Left forelimb (tissue), 1 donor: ENCODE data around the gene WDFY3.

Experiments used
- DNase-seq: peaks from one replicate; pipeline ENCODE4 v3.0.0-alpha.2; 2018; ENCODE audit warnings: low spot score

WDFY3 gene

GRCh38 chr4:84952776-84953175 lies 13.7 kb downstream of the WDFY3 start:
- no peak for DNase-seq

- DNase-seq: no peak
Measured at GRCh38 chr4:84952004-84952403, 14.5 kb downstream of the WDFY3 start.

- no peak for DNase-seq
Measured at GRCh38 chr4:84948056-84948455, 18.4 kb downstream of the WDFY3 start.

DNA sequence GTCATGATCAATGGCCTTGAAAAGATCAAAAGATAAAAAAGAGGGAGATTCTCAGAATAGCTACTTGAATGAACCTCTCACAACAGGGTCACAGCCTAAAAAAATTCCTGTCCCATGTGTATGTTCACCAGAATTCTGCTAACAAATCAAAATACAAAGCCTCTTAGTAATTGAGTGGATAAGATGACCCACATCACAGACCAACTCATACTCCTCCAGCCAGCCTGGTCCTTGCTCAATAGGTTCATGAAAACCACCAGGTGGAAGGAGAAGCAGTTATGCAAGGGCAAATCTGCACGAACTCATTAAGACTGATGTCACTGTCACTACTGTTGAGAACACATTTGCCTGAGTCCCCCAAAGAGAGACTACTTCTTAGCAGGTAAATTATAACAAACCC lies 21.5 kb downstream of the WDFY3 start:
- no peak for DNase-seq

- DNase-seq: no peak
Measured at GRCh38 chr4:84940960-84941359, 25.5 kb downstream of the WDFY3 start.

DNA sequence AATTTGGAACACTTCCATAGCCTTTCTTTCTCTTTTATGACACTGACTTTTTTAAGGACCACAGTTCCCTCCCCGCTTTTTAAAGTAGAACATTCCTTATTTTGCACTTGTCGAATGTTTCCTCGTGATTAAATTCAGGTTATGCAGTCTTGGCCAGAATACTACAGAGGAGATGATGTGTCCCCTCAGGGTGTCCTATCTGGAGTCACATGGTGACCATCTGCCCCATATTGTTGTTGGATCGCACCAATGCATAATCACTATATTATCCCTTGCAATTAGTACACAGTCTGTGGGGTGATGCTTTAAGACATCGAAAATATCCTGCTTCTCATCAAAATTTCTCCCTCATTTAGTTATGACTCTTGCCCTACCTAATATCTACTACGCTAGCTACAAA lies 27.4 kb downstream of the WDFY3 start:
- no peak for DNase-seq

GRCh38 chr4:84938316-84938715 lies 28.2 kb downstream of the WDFY3 start:
- DNase-seq: no peak

DNA sequence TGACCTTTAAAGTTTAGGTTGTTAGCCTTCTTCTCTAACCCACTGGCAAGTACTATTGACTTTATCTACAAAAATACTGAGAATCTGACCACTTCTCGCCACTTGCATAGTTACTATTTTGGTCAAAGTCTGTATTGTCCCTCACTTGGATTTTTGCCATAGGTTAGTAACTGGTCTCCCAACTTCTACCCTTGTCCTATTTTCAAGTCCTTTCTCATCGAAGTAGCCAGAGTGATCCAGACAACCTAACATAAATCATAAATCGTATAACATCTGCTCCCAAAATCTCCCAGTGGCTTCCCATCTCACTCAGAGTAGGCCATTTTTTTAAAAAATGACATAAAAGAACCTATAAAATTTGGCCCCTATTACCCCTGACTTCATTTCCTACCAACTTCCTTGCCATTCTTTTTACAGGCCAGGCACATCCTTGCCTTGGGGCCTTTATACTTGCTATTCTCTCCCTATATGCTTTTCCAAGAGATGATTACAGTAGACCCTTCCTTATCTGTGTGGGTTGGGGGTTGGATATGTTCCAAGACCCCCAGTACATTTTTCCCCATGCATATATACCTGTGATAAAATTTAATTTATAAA lies 29.0 kb downstream of the WDFY3 start:
- no peak for DNase-seq

GRCh38 chr4:84936123-84936522 lies 30.4 kb downstream of the WDFY3 start:
- no peak for DNase-seq

DNA sequence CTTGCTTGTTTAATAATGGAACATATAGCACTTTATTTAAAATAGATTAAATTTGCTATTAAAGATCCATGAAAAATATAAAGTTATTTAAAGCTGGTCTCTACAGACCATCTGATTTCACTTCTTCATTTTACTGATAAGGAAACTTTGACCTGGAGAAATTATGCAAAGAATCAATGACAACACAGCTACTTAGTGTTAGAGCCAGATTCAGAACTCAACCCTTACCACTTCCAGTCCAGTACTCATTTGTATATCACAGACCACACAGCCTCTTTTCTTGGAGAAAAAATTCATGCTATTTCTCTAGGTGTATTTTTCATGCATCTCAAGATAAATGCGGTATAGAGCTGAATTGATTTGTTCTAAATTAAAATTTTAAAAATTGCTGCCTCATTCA lies 34.0 kb downstream of the WDFY3 start:
- DNase-seq: no peak

GRCh38 chr4:84931961-84932360 lies 34.5 kb downstream of the WDFY3 start:
- DNase-seq: no peak

- no peak for DNase-seq
Measured at GRCh38 chr4:84931274-84931673, 35.2 kb downstream of the WDFY3 start.

GRCh38 chr4:84928089-84928488 lies 38.4 kb downstream of the WDFY3 start:
- no peak for DNase-seq

DNA sequence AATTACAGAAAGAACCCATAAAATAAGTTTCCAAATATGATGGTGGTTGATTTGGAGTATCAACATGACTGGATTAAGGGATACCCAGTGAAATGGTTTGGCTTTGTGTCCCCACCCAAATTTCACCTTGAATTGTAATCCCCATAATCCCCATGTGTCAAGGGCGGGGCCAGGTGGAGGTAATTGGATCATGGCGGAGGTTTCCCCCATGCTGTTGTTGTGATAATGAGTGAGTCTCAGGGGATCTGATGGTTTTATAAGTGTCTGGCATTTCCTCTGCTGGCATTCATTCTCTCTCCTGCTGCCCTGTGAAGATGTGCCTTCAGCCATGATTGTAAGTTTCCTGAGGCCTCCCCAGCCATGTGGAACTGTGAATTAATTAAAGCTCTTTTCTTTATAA lies 39.1 kb downstream of the WDFY3 start:
- no peak for DNase-seq

DNA sequence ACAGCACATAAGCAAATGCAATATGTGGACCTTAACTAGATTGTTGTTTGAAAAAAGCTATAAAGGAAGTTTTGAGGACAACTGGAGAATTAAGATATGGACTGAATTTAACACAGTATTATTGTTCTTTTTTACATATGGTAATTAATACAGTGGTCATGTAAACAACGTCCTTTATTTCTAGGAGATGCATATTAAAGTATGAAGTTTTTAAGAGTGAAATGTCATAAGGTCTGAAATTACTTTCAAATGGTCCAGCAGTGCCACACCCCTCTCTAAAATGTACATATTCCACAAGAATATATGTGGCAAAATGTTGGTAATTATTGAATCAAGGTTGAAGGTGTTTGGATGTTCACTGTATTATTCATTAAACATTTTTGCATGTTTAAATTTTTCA lies 40.9 kb downstream of the WDFY3 start:
- DNase-seq: no peak

GRCh38 chr4:84924434-84924833 lies 42.1 kb downstream of the WDFY3 start:
- DNase-seq: no peak

DNA sequence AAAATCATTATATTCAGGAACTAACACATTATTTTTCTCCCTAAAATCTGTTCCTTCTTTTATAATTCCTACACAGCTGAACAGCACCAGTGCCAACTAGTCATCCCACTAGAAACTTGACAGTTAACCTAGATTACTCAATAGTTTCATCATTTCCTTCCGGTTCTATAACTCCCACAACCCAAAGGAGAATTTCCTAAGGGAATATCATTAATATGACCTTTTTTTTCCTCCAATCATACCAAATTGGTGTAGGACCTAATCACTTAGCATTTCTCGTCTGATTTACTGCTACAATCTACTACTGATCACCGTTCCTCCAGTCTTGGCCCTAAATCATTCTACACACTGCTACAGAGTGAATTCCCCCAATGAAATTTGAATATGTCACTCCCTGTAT lies 45.9 kb downstream of the WDFY3 start:
- DNase-seq: no peak

DNA sequence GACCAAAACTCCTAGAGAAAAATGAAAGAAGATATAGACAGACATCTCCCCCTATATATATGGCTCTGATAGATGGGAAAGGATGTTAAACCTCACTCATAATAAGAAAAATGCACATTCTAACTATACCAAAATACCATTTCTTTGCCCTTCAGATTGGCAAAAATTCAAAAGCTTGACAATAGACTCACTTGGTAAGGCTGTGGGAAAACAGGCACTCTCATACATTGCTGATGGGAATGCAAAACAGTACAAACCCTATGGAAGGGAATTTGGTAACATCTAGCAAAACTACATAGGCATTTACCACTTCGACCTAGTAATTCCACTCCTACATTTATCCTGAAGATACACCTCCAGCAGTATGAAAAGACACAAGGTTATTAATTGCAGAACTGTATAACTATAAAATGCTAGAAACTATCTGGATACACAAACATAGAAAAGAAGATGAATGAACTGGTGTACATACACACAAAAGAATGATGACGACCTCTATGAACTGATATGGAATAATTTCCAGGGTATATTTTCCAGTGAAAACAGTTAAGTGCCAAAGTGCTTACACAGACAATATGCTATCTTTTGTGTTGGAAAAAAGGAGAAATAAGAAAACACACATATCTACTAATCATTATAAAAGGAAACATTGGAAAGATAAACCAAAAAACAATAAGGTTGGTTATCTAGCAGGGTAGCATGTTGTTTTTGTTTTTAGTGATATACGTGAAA lies 48.5 kb downstream of the WDFY3 start:
- DNase-seq: no peak

- no peak for DNase-seq
Measured at GRCh38 chr4:84917086-84917821, 49.2 kb downstream of the WDFY3 start.

- no peak for DNase-seq
Measured at GRCh38 chr4:84916227-84916626, 50.3 kb downstream of the WDFY3 start.

GRCh38 chr4:84915396-84915780 lies 51.1 kb downstream of the WDFY3 start:
- DNase-seq: no peak

- no peak for DNase-seq
Measured at GRCh38 chr4:84914686-84915395, 51.6 kb downstream of the WDFY3 start.

DNA sequence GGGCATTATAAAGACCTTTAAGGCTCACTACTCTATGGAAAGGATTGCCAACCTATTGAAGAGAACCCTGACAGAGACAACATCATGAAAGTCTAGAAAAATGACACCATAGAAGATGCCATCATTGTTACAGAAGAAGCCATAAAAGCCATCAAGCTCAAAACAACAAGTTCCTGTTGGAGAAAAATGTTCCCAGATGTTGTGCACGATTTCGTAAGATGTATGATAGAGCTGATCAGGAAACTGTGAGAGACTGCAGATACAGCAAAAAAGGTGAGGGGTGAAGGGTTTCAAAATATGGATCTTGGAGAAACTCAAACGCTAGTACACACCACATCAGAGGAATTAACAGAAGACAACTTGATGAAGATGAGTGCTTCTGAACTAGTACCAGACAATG lies 53.3 kb downstream of the WDFY3 start:
- no peak for DNase-seq
